HG03064 (cell line): ENCODE measurements around the gene SPTLC1.
A peak's percentile ranks its signal among the peaks of the same experiment; 100 is the strongest.
"Not testable (repeated sequence)": the region's sequence is repeated elsewhere in the genome, so short reads cannot be mapped to it uniquely, and the experiment has no call there.

Experiments
- ATAC-seq: cut with Tn5 transposase; IDR thresholded peaks from one replicate; pipeline ENCODE4 v1.9.1; 2021; ENCODE audit warnings: low read depth; ENCODE audit not compliant: unreplicated experiment

SPTLC1 gene

GRCh38 chr9:92115071-92115858 is at the start of gene SPTLC1:
SPTLC1 (minus strand) TSS chr9:92115413; CDS start chr9:92115370, 43 bp downstream.
- peak; percentile 90 for ATAC-seq

- ATAC-seq, result no peak
Measured at GRCh38 chr9:92164975-92165374, 49.8 kb upstream of the SPTLC1 start.

- ATAC-seq, result no peak
Measured at GRCh38 chr9:92164490-92164889, 49.3 kb upstream of the SPTLC1 start.

GRCh38 chr9:92163276-92163675 is 48.1 kb upstream of the SPTLC1 start:
- ATAC-seq, result no peak

- no peak for ATAC-seq
Measured at GRCh38 chr9:92160786-92161185, 45.6 kb upstream of the SPTLC1 start.

GRCh38 chr9:92159058-92159457 is 43.8 kb upstream of the SPTLC1 start:
- ATAC-seq, result no peak

- ATAC-seq, result no peak
Measured at GRCh38 chr9:92158097-92158601, 42.9 kb upstream of the SPTLC1 start.

- not testable (repeated sequence) for ATAC-seq
Measured at GRCh38 chr9:92155736-92156135, 40.5 kb upstream of the SPTLC1 start.

- ATAC-seq, result no peak
Measured at GRCh38 chr9:92155221-92155620, 40.0 kb upstream of the SPTLC1 start.

- not testable (repeated sequence) for ATAC-seq
Measured at GRCh38 chr9:92153466-92154415, 38.5 kb upstream of the SPTLC1 start.

GRCh38 chr9:92151691-92152393 is 36.6 kb upstream of the SPTLC1 start:
- ATAC-seq, result no peak

GRCh38 chr9:92150501-92151470 is 35.6 kb upstream of the SPTLC1 start:
- ATAC-seq, result not testable (repeated sequence)

GRCh38 chr9:92147852-92148180 is 32.6 kb upstream of the SPTLC1 start:
- no peak for ATAC-seq

- ATAC-seq, result no peak
Measured at GRCh38 chr9:92147030-92147851, 32.0 kb upstream of the SPTLC1 start.

GRCh38 chr9:92146610-92147009 is 31.4 kb upstream of the SPTLC1 start:
- no peak for ATAC-seq

GRCh38 chr9:92145784-92146183 is 30.6 kb upstream of the SPTLC1 start:
- ATAC-seq, result not testable (repeated sequence)

- no peak for ATAC-seq
Measured at GRCh38 chr9:92142329-92142728, 27.1 kb upstream of the SPTLC1 start.
